Thymus (tissue), 11 donors: Measurements from ENCODE around the gene SMIM1. TPM values are rescaled to one million over a fixed set of nuclear protein-coding genes. Genes with fewer than 3 reads are reported as not detected.

Experiments used
- DNase-seq, 9 donors: peaks; one replicate each; pipeline ENCODE4 v3.0.0-alpha.2; 2013; ENCODE audit warnings: low spot score in 9 of 9, low read depth in 6 of 9, missing footprints in 1 of 9
- H3K27ac ChIP-seq, 2 donors: one replicate each; pipeline ENCODE4 v1.5.1; 2013; ENCODE audit warnings: control low read depth in 1 of 2, low read depth in 1 of 2, low read length in 1 of 2, mild to moderate bottlenecking in 1 of 2, moderate library complexity in 1 of 2
- H3K27me3 ChIP-seq, 2 donors: one replicate each; pipeline ENCODE4 v1.5.1; 2013; ENCODE audit warnings: low read length in 1 of 2; ENCODE audit not compliant: control insufficient read depth in 2 of 2, insufficient read depth in 1 of 2
- H3K36me3 ChIP-seq, 2 donors: one replicate each; pipeline ENCODE4 v1.5.1; 2013; ENCODE audit warnings: low read length in 1 of 2, mild to moderate bottlenecking in 1 of 2, moderate library complexity in 1 of 2; ENCODE audit not compliant: control insufficient read depth in 2 of 2, insufficient read depth in 2 of 2
- H3K4me1 ChIP-seq, 2 donors: one replicate each; pipeline ENCODE4 v1.5.1; 2013; ENCODE audit warnings: low read length in 2 of 2; ENCODE audit not compliant: control insufficient read depth in 2 of 2, insufficient read depth in 2 of 2
- H3K4me3 ChIP-seq, 2 donors: one replicate each; pipeline ENCODE4 v1.5.1; 2013; ENCODE audit warnings: low read length in 2 of 2, control low read depth in 1 of 2, mild to moderate bottlenecking in 1 of 2
- H3K9me3 ChIP-seq, 2 donors: one replicate each; pipeline ENCODE4 v1.5.1; 2013; ENCODE audit warnings: low read length in 1 of 2, mild to moderate bottlenecking in 1 of 2; ENCODE audit not compliant: control insufficient read depth in 2 of 2, insufficient read depth in 1 of 2
- WGBS: extraction: QIAGEN DNeasy Blood & Tissue Kit; methylation state at CpG from one replicate; pipeline ENCODE4 v1.1.7; 2013; 5-methylcytosine and 5-hydroxymethylcytosine counted together
- polyA plus RNA-seq: library from polyadenylated mRNA; stranded (reverse); fragments of 200-250 nt; gene quantifications from one replicate; pipeline ENCODE4 v1.2.3, GENCODE V29; 2013
- total RNA-seq: library from RNA; stranded (reverse); fragments of 120-200 nt; gene quantifications from one replicate; pipeline ENCODE4 v1.2.4, GENCODE V29; 2013
- donor health status: healthy.

SMIM1 gene
- total and polyA plus RNA-seq, 2 donors = 6.9 to 7.0 TPM

GRCh38 chr1:3785456-3786157 is 13.1 kb downstream of the SMIM1 start:
- Histone ChIP-seq H3K27ac (no peak overlapping the region), H3K36me3 (peaks cover 50 to 86% of the 10 kb centered on the region in 2 donors), H3K4me3 (no peak overlapping the region), H3K4me1 (no peaks in the 10 kb centered on the region), H3K9me3 (no peaks in the 10 kb centered on the region), H3K27me3 (no peaks in the 10 kb centered on the region)
- no peak for DNase-seq
- 95% methylated on average over 14 of the region's 14 CpGs for WGBS

DNA sequence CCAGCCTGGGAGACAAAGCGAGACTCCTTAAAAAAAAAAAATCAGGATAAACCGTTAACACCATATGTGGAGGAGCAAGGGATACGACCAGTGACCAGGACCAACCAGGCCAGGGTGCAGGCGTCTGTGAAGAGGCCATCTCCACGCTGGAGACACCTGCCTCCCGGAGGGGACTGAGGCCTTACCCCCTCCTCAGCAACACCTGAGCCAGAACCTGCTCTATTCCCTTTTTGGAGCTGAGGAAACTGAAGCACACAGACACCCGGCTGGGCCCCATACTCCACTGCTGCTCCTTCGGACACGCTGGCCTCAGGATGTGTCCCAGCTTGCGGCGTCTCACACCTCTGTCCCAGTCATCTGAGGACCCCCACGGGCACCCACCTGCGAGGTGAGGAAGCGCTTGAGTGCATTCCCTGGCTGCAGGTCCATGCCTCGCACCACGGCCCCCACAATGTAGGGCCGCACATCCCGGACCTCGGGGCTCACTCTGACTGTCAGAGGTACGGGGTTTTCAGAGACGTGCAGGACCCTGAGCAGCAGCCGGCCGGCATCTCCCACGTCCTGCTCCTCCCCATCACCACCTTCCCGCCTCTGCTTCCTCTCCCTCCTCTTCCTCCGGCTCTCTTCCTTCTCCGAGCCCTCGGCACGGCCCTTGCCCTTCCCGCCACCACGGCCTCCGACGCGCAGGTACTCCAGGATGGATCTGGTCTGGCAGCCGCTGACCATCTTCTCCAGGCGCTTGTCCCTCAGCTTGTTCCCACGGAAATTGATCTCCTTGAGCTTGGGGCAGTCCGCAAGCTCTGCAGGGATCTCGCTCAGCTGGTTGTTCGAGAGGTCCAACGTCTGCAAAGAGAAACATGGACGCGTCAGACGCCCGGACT is 14.2 kb downstream of the SMIM1 start:
- Histone ChIP-seq H3K27ac (no peak overlapping the region), H3K4me1 (no peaks in the 10 kb centered on the region), H3K4me3 (no peak overlapping the region), H3K9me3 (no peaks in the 10 kb centered on the region), H3K36me3 (peaks cover 43 to 81% of the 10 kb centered on the region in 2 donors), H3K27me3 (no peaks in the 10 kb centered on the region)
- 98% methylated on average over 45 of the region's 45 CpGs for WGBS
- no peak for DNase-seq

- no peak for DNase-seq
- H3K9me3 ChIP-seq = no peaks in the 10 kb centered on the region
- WGBS = 95% methylated on average over 10 of the region's 10 CpGs
- no peak overlapping the region for H3K4me3 ChIP-seq
- no peak overlapping the region for H3K27ac ChIP-seq
- no peaks in the 10 kb centered on the region for H3K4me1 ChIP-seq
- no peaks in the 10 kb centered on the region for H3K27me3 ChIP-seq
- H3K36me3 ChIP-seq = peaks cover 39 to 75% of the 10 kb centered on the region in 2 donors
Observed at GRCh38 chr1:3787349-3787715, 14.8 kb downstream of the SMIM1 start.

DNA sequence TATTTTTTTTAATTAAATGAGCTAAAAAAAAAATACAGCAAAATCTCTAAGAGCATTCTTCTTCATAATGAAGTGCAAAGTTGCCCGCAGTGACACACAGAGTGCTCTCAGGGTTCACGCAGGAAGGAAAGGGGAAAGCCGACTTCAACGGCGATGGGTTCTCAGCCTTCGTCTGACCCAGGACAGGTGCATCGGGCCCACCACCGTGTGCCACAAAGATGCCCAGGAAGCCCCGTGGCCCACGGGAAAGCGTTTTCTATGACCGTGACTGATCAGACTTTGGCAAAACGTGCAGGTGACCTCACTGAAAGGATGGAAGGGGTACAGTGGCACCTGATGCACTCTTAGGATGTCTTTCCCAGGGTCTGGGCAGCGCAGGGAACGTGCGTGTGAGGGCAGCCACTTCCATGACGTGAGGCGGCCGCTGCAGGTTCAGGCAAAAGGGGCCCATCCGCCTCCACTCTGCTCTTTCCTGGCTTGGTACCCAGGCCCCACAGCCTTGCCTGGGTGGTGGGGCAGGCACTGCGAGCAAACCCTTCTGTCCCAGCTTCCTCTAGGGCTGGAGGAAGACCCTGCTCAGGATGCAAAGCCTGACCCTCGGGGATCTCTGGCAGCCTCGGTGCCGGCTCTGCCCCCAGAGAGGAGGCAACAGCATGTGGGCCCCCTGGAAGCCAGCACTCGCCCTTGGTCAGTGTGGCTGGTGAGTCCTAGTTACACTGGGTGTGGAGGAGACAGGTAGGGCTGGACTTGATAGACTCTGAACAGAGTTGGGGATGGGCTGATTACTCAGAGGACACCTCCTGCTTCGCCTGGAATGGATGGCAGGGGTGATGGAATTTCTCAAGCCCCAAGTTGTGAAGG is 15.4 kb downstream of the SMIM1 start:
- no peak for DNase-seq
- H3K9me3 ChIP-seq = no peaks in the 10 kb centered on the region
- no peaks in the 10 kb centered on the region for H3K4me1 ChIP-seq
- 98% methylated on average over 26 of the region's 26 CpGs for WGBS
- H3K27me3 ChIP-seq = no peaks in the 10 kb centered on the region
- no peak overlapping the region for H3K4me3 ChIP-seq
- peaks cover 33 to 72% of the 10 kb centered on the region in 2 donors for H3K36me3 ChIP-seq
- no peak overlapping the region for H3K27ac ChIP-seq

- Histone ChIP-seq H3K4me1 (peaks cover 0 to 4% of the 10 kb centered on the region in 2 donors), H3K36me3 (peaks cover 31 to 66% of the 10 kb centered on the region in 2 donors), H3K27me3 (no peaks in the 10 kb centered on the region), H3K9me3 (no peaks in the 10 kb centered on the region), H3K27ac (no peak overlapping the region), H3K4me3 (no peak overlapping the region)
- no peak for DNase-seq
- 96% methylated on average over 16 of the region's 16 CpGs for WGBS
Observed at GRCh38 chr1:3788756-3789420, 16.3 kb downstream of the SMIM1 start.

GRCh38 chr1:3789421-3790300 is 17.1 kb downstream of the SMIM1 start:
- H3K9me3 ChIP-seq = no peaks in the 10 kb centered on the region
- no peak overlapping the region for H3K4me3 ChIP-seq
- H3K4me1 ChIP-seq = peaks cover 0 to 6% of the 10 kb centered on the region in 2 donors
- H3K27ac ChIP-seq = no peak overlapping the region
- no peaks in the 10 kb centered on the region for H3K27me3 ChIP-seq
- 95% methylated on average over 34 of the region's 34 CpGs for WGBS
- DNase-seq = no peak
- H3K36me3 ChIP-seq = peaks cover 25 to 58% of the 10 kb centered on the region in 2 donors

DNA sequence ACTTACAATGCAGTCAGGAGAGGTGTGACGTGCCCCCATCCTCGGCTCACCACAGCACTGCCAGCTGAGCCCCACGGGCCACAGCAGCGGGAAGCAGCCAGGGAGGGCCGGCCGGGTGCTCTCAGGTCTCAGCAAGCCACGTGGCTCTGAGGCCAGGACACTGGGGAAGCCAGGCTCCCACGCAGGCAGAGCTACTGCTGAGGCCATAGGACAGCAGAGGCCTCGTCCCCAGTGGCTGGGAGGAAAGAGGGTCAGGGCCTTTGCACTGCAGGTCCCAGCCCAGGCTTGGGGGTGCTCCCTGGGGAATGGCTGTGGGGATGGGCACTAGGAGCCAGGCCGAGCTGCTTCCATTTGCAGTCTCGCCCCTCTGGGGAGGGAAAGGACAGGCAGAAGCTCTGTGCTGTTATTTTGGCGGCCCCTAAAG is 18.0 kb downstream of the SMIM1 start:
- no peaks in the 10 kb centered on the region for H3K9me3 ChIP-seq
- H3K27ac ChIP-seq = no peak overlapping the region
- no peak overlapping the region for H3K4me3 ChIP-seq
- DNase-seq = no peak
- peaks cover 8 to 14% of the 10 kb centered on the region in 2 donors for H3K4me1 ChIP-seq
- H3K27me3 ChIP-seq = no peaks in the 10 kb centered on the region
- 96% methylated on average over 12 of the region's 12 CpGs for WGBS
- peaks cover 17 to 50% of the 10 kb centered on the region in 2 donors for H3K36me3 ChIP-seq

GRCh38 chr1:3790952-3791351 is 18.4 kb downstream of the SMIM1 start:
- no peak for DNase-seq
- no peaks in the 10 kb centered on the region for H3K9me3 ChIP-seq
- H3K36me3 ChIP-seq = peaks cover 15 to 48% of the 10 kb centered on the region in 2 donors
- no peaks in the 10 kb centered on the region for H3K27me3 ChIP-seq
- H3K4me1 ChIP-seq = peaks cover 10 to 15% of the 10 kb centered on the region in 2 donors
- H3K27ac ChIP-seq = no peak overlapping the region
- 97% methylated on average over 18 of the region's 18 CpGs for WGBS
- H3K4me3 ChIP-seq = no peak overlapping the region
